Activated CD4-positive, alpha-beta T cell treated with anti-CD3 and anti-CD28 coated beads, Interleukin-10, Interleukin-2, amounts not matched to agents 100 ng/mL and 50 ng/mL, durations not matched to agents 16 hours and 8 hours (primary cell): Measurements from ENCODE around the gene SPATA20.

Experiments used
- DNase-seq: peaks from one replicate; pipeline ENCODE4 v3.0.0-alpha.2; 2020

SPATA20 gene

GRCh38 chr17:50547035-50547735 lies at the start of gene SPATA20:
Gene SPATA20 (plus strand): TSS chr17:50547174. CDS start chr17:50547209, 35 bp downstream.
- DNase-seq: peak; percentile 93

GRCh38 chr17:50498021-50498874 lies 48.7 kb upstream of the SPATA20 start:
- DNase-seq: no peak

GRCh38 chr17:50499270-50499669 lies 47.7 kb upstream of the SPATA20 start:
- DNase-seq: no peak

- DNase-seq: no peak
Measured at GRCh38 chr17:50499721-50500120, 47.3 kb upstream of the SPATA20 start.

GRCh38 chr17:50501054-50501453 lies 45.9 kb upstream of the SPATA20 start:
- DNase-seq: peak; percentile 35

- DNase-seq: no peak
Measured at GRCh38 chr17:50502301-50502990, 44.5 kb upstream of the SPATA20 start.

- no peak for DNase-seq
Measured at GRCh38 chr17:50505591-50506130, 41.3 kb upstream of the SPATA20 start.

- no peak for DNase-seq
Measured at GRCh38 chr17:50506298-50506697, 40.7 kb upstream of the SPATA20 start.

GRCh38 chr17:50507871-50508572 lies 39.0 kb upstream of the SPATA20 start, which contains the start of gene MYCBPAP:
Gene MYCBPAP (plus strand): TSS chr17:50508439. CDS start chr17:50508675, 236 bp downstream.
- DNase-seq: peak; percentile 91

GRCh38 chr17:50508573-50509460 lies 38.2 kb upstream of the SPATA20 start:
- no peak for DNase-seq

GRCh38 chr17:50511058-50511457 lies 35.9 kb upstream of the SPATA20 start:
- DNase-seq: peak; percentile 92

GRCh38 chr17:50513495-50513894 lies 33.5 kb upstream of the SPATA20 start:
- DNase-seq: no peak

- no peak for DNase-seq
Measured at GRCh38 chr17:50514388-50514787, 32.6 kb upstream of the SPATA20 start.

GRCh38 chr17:50514936-50515702 lies 31.9 kb upstream of the SPATA20 start:
- DNase-seq: no peak

- no peak for DNase-seq
Measured at GRCh38 chr17:50517011-50517410, 30.0 kb upstream of the SPATA20 start.

GRCh38 chr17:50517504-50518383 lies 29.2 kb upstream of the SPATA20 start:
- no peak for DNase-seq

- no peak for DNase-seq
Measured at GRCh38 chr17:50518384-50519023, 28.5 kb upstream of the SPATA20 start.

- no peak for DNase-seq
Measured at GRCh38 chr17:50519141-50519834, 27.7 kb upstream of the SPATA20 start.
